Measurements from ENCODE around the gene LYPD6B.

- TF ChIP-seq, protein P1, sequence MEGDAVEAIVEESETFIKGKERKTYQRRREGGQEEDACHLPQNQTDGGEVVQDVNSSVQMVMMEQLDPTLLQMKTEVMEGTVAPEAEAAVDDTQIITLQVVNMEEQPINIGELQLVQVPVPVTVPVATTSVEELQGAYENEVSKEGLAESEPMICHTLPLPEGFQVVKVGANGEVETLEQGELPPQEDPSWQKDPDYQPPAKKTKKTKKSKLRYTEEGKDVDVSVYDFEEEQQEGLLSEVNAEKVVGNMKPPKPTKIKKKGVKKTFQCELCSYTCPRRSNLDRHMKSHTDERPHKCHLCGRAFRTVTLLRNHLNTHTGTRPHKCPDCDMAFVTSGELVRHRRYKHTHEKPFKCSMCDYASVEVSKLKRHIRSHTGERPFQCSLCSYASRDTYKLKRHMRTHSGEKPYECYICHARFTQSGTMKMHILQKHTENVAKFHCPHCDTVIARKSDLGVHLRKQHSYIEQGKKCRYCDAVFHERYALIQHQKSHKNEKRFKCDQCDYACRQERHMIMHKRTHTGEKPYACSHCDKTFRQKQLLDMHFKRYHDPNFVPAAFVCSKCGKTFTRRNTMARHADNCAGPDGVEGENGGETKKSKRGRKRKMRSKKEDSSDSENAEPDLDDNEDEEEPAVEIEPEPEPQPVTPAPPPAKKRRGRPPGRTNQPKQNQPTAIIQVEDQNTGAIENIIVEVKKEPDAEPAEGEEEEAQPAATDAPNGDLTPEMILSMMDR (IDR thresholded peaks at IDR 0.05; ENCODE audit: low read length) = no peak
- no peak for TF ChIP-seq EZH2 (optimal IDR thresholded peaks at IDR 0.05; ENCODE audit: low read depth, low read length)
These were observed 186.9 kb downstream of the LYPD6B start for GRCh38 chr2:149225446-149225845.
